Posterior vena cava (tissue), 2 donors: ENCODE results near the gene CFI. TPM values are rescaled to one million over a fixed set of nuclear protein-coding genes. Genes with fewer than 3 reads are reported as not detected.
"Not testable (repeated sequence)": the region's sequence is repeated elsewhere in the genome, so short reads cannot be mapped to it uniquely, and the experiment has no call there.

Experiments used
- DNase-seq: peaks from one replicate; pipeline ENCODE4 v3.0.0-alpha.2; 2020; ENCODE audit warnings: low spot score
- intact Hi-C, 2 donors: fragments of 100-400 bp; cut with DNase I; formaldehyde crosslinking; loops; one replicate each; pipeline versions ENCODE4 v1.14.1 to v1.14.2; 2022 to 2023
- total RNA-seq, 2 donors: library from RNA; stranded (reverse); fragmentation: NEBNext Ultra II Directional; extraction: Animal tissue kit (Norgen Biotek cat#: 25700); gene quantifications; one replicate each; pipeline ENCODE4 v1.2.1, GENCODE V29; 2021
- donor health status: DM: yes; HTN: yes; CAD: no.
- donor health status: DM: yes; HTN: yes; CAD: no.

Gene CFI
- total RNA-seq, 2 donors from 2014 or later, result 21.1 to 33.9 TPM

DNA sequence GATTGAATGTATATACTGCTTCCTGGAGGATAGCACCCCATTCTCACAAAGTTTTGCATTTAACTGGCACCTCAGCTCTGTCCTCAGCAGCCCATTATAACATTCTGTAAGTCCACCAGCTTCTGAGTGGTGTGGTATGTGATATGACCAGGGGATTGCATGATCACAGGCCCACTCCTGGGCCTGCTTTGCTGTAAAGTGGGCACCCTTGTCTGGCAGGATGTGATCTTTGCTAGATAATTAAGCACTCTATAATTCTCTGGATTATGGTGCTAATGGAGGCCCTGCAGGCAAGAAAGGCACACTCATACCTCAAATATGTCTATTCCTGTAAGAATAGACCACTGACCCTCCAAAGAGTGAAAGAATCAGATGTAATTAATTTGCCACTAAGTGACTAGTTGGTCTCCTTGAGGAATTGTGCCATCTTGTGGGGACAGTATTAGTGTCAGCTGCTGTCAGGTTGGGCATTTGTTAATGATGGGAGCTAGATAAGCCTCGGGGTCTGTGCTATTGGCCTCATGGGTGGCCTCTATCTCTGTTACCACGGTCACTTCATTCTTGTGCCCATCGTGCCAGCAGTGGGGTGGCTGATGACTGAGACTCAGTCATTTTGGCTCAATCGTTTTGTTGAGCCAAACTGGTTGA is 2.2 kb upstream of the CFI start:
- intact Hi-C loops, result no loop called here
- no peak for DNase-seq

DNA sequence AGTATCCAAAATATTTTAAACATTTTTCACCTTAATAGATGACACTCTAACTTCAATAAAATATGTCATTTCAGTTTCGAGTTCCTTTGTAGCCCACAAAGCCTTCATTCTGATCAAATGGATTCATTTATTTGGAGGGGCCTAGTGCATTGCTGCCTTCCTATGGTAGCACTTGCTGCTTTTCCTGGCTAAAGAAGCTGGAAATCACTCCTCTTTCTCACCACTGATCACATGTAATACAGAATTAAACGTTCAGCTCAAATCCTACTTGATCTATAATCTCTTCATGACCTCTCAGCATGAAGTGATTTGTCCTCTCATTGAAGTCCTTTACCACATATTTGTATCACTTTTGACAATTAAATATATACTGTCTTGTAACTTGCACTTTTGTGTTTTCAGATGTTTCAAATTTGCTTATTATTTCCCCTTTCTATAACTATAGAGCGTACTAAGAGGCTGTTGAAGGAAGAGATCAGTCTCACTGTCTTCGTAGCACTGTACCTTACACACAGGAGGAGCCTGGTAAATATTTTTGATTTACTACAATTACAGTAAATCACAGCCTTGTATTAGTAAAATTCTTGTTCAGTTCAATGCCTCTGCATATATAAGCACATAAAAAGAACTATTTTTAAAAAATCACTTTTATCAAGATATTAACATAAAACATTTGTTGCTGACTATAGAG is 555 bp downstream of the CFI start:
- DNase-seq, result no peak
- intact Hi-C loops, result no loop called here

DNA sequence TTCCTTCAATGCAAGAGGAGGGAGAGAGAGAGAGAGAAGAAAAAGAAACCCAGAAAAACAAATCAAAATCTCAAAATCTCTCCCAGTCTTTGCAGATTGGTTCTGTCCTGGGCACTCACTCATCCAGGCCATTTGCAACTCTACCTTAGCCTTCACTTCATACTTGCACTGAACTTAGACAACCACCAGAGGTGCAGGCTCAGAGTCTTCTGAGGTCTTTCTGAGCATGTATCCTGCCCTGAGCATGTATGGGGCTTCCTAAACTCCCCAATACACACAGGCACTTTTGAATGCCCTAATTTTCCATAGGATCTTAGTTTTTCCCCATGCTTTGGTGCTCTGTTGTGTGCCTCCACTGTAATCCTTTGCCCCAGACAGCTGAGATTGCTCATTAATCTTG is 2.9 kb downstream of the CFI start:
- no peak for DNase-seq
- intact Hi-C loops, result no loop called here

DNA sequence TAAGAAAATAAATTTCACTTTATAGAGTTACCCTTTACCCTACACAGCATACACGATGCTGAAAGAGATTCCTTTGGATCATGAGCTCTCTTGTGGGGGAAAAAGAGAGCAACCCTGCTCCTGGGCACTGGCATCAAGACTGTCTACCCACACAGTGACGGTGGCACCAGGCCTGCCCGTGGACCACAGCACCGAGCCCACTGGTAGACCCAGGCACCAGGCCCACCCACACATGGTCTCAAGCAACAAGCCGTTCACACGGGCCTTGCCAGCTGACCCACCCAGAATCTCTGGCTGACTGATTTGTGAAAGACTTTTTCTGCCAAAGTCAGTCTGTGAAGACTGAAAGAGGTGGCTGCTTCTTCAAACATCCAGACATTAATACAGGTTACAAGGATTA is 6.7 kb downstream of the CFI start:
- no peak for DNase-seq
- intact Hi-C loops, result no loop called here

DNA sequence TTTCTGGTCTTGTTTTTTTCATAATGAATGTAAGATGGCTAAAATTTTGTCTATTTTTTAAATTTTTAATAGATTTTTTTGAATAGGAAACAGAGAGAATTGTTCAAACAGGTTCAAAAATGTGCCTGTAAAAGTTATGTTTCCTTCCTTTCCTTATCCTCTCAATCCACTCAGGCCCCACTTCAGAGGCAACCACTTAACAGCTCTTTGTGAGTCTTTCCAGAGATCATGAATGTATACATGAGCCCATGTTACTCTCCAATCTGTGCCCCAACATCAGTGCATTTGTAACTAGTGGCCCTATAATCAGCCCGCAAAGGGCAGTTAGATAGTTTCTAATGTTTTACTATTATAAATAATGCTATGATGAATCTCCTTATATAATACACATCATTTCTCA is 14.0 kb downstream of the CFI start:
- intact Hi-C loops, result no loop called here
- DNase-seq, result no peak

- intact Hi-C loops, result no loop called here
These were observed 15.0 kb downstream of the CFI start for GRCh38 chr4:109786846-109787245.

GRCh38 chr4:109782092-109782491 is 19.7 kb downstream of the CFI start:
- DNase-seq, intact Hi-C loops: not testable (repeated sequence)

More at GRCh38 chr4:109786846-109787245, 15.0 kb downstream of the CFI start:
- no peak for DNase-seq

GRCh38 chr4:109764789-109765402 is 36.9 kb downstream of the CFI start:
- intact Hi-C loops, result no loop called here
- DNase-seq, result no peak

DNA sequence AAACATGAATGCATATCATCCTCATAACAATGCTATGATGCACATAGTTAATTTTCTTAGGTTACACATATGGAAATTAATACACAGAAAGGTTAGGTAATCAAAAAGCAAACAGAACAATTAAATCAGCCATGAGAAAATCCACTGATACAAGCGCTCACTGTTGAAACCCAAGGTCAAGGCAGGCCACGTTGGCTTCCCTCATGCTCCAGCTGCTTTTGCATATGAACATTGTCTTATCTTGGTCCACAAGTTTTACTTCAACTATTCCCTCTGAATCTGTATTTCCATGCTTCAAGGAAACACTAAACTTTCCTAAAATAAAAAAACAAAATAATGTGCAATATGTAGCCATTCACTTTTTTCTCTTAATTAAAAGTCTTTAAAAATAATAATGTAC is 37.4 kb downstream of the CFI start:
- no peak for DNase-seq
- intact Hi-C loops, result no loop called here

DNA sequence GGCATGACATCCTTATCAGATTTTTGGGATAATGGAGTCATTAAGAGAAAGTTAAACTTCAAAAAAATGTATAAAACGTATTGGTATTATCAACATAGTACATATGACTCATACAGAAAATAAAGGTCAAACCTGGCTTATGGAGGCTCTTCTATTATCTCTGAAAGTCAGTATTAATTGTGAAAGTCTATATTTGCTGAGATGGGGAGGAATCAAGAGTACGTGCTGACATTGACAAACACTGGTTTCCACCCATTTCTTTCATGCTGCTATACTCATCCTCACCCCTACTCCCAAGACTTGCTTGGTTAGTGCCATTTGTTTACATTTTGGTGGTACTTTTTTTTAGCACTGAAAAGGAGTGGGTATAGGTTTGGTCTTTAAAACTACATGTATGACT is 41.1 kb downstream of the CFI start:
- DNase-seq, result no peak
- intact Hi-C loops, result no loop called here

GRCh38 chr4:109755656-109756055 is 46.1 kb downstream of the CFI start:
- intact Hi-C loops, result no loop called here
- no peak for DNase-seq

GRCh38 chr4:109754093-109754857 is 47.5 kb downstream of the CFI start:
- intact Hi-C loops, result no loop called here
- DNase-seq, result no peak

DNA sequence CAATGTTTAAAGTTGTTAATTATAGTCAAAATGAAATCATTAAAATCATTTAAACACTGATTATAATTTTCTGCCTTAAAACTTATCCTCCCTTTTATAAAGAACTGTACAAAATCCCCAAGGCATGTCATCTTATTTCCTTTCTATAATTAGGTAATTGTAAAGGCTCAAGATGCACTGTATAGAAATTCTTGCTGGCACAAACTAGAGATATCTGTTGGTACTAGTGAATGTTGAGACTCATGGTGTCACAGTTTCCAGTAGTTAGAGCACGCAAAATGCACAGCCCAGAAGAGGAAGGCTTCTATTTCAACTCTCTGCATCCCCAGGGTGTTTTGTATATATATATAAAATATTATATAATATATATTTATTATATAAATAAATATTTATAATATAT is 49.3 kb downstream of the CFI start:
- intact Hi-C loops, result no loop called here
- no peak for DNase-seq

- intact Hi-C loops, result no loop called here
- no peak for DNase-seq
These were observed 49.9 kb downstream of the CFI start for GRCh38 chr4:109751852-109752251.

DNA sequence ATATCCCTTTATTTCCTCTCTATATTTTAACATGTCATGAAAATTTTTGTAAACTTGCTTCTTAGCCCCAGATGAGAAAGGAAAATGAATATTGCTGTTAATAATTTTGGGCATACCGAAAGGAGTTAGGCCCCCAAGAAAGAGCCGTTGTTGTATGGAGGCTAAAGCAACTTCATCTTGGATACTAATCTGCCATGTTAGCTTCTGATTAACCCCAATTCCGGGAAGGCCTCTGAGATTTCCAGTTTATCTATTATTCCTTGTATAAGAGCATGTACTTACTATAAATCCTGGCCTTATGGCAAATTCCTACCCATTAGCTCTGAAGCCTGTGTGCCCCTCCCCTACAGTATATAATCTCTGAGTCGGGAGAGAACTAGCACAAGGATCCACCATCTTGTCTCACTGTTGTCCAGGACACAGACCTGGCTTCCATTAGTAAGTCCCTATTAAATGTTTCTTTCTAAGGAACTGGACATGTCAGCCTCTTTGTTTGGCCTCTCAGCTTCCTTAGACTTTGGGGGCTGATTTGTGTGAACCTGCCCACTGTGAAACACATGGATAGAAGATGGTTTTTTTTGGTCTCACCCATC is 51.1 kb downstream of the CFI start:
- no peak for DNase-seq
- intact Hi-C loops, result no loop called here

GRCh38 chr4:109749388-109750082 is 52.3 kb downstream of the CFI start:
- DNase-seq, result no peak
- intact Hi-C loops, result no loop called here

- intact Hi-C loops, result no loop called here
- no peak for DNase-seq
These were observed 53.7 kb downstream of the CFI start for GRCh38 chr4:109748114-109748513.

DNA sequence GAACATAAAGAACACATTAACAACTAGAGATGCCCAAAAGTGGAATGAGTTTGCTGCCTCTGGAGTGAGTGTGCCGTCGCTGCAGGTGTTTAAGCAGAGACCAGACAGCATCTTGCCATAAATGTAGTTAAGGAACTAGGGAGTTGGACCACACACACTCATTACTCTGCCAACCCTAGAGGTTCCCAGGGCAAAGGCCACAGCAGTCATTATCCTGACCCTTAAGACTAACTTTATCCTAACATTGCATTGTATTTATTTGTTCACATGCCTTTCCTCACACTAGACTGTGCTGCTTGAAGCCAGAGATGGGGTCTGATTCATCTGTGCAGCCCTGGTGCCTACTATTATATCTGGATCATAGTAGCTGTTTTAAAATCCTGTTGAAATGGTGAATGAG is 55.1 kb downstream of the CFI start:
- intact Hi-C loops, result no loop called here
- DNase-seq, result no peak

- no peak for DNase-seq
- intact Hi-C loops, result no loop called here
These were observed 56.0 kb downstream of the CFI start for GRCh38 chr4:109745830-109746229.
